IPS-15b (cell line): ENCODE results near the gene MLST8.
"Not testable (repeated sequence)": the region's sequence is repeated elsewhere in the genome, so short reads cannot be mapped to it uniquely, and the experiment has no call there.

ENCODE experiments used
- H3K27me3 ChIP-seq: one replicate; pipeline ENCODE4 v1.6.1; 2013; ENCODE audit warnings: low read length; ENCODE audit not compliant: control insufficient read depth, insufficient read depth
- H3K36me3 ChIP-seq: one replicate; pipeline ENCODE4 v1.6.1; 2013; ENCODE audit warnings: low read length; ENCODE audit not compliant: control insufficient read depth, insufficient read depth
- H3K4me1 ChIP-seq: one replicate; pipeline ENCODE4 v1.6.1; 2013; ENCODE audit warnings: mild to moderate bottlenecking, low read length; ENCODE audit not compliant: control insufficient read depth, insufficient read depth
- H3K4me3 ChIP-seq: one replicate; pipeline ENCODE4 v1.5.1; 2013; ENCODE audit warnings: low read depth, low read length
- H3K9ac ChIP-seq: one replicate; pipeline ENCODE4 v1.6.1; 2013; ENCODE audit warnings: low read depth, mild to moderate bottlenecking, low read length
- H3K9me3 ChIP-seq: one replicate; pipeline ENCODE4 v1.6.1; 2013; ENCODE audit warnings: mild to moderate bottlenecking, low read length; ENCODE audit not compliant: control insufficient read depth, insufficient read depth

The MLST8 gene

DNA sequence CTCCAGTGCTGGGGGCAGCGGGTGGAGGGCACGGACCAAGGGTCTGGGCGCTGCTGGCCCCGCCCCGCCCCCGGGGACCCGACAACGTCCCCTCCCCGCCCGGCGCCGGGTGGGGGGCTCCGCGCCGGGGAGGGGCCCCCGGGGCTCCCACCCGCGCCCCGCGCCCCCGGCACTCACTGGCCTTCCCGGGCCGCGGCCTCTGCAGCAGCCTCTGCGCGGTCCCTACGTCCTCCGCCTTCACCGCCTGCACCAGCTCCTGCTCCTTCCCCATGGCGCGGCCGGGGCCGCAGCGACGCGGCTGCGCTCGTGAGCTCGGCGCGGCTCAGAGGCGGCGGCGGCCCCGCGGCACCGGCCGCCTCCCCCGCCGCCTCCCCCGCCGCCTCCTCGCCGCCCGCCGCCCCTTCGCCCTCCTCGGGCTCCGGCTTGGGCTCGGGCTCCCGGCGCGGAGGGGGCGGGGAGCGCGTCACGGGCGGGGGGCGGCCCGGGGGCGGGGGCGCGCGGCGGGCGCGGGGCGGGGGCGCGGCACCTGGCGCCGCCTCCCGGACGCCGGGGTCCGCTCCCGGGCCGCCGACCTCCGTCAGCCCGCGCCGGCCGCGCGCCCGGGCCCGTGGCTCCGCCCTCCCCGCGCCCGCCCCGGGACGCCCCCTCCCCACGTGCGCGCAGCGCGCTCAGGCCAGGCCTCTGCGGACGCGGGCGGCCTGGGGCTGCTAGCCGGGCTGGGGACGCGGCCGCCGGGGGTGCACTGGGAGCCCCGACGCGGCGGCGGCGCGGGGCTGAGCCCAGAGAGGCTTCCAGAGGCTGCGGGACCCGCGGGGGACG lies 8.9 kb upstream of the MLST8 start, which contains the start of gene CASKIN1:
Gene CASKIN1, minus strand, starts transcription at position 444 of the 819 bp plus-strand sequence. Its CDS starts 173 bp downstream, at position 271.
- Histone ChIP-seq H3K4me1 (no peaks in the 10 kb centered on the region), H3K9me3 (no peaks in the 10 kb centered on the region), H3K9ac (no peak within 1 kb of the TSS), H3K36me3 (no peaks in the 10 kb centered on the region), H3K4me3 (peak within 1 kb of the TSS; percentile 49), H3K27me3 (peaks cover 28% of the 10 kb centered on the region)

DNA sequence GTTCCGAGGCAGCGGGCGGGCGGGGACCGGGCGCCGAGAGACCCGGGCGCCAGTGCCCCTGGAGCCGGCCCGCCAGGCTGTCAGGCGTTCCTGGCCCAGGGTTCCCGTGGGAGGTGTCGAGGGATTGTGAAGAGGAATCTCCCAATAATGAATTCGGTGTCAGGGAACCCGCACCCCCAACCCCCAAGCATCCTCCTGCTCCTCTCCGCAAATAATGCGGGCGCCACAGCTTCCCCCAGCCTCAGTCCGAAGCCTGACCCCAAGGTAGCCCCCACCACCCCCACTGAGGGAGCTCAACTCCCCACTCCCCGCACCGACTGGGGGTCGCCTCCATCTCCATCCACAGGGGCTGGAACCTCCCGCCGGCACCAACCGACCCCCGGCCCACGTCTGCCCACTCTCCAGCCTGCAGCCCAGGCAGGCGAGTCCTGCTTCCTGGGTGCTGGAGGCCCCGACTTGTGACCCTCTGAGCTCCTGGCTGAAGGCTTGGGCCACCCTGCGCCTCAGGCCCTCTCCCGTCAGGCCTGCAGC lies 8.2 kb upstream of the MLST8 start:
- Histone ChIP-seq H3K9ac (no peak overlapping the region), H3K27me3 (peaks cover 28% of the 10 kb centered on the region), H3K36me3 (no peaks in the 10 kb centered on the region), H3K9me3 (no peaks in the 10 kb centered on the region), H3K4me3 (peak overlapping the region; percentile 32), H3K4me1 (no peaks in the 10 kb centered on the region)

DNA sequence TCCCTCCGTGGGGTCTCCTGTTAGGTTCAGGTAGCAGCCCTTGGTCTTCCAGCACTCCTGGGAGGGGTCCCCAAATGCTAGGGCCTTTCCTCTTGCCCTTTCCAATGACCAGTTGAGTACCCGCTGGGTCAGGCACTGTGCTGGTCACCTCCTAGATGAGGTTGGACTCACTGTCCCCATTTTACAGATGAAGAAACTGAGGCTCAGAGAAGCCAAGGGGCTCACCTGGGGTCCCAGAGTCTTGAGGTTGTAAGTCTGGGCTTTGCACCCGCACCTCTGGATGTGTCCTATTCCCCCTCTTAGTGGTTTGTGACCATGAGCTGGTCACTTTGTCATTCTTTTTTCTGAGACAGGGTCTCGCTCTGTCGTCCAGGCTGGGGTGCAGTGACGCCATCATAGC lies 7.5 kb upstream of the MLST8 start:
- Histone ChIP-seq H3K4me3 (no peak overlapping the region), H3K4me1 (no peaks in the 10 kb centered on the region), H3K9me3 (no peaks in the 10 kb centered on the region), H3K36me3 (no peaks in the 10 kb centered on the region), H3K9ac (no peak overlapping the region), H3K27me3 (peaks cover 28% of the 10 kb centered on the region)

DNA sequence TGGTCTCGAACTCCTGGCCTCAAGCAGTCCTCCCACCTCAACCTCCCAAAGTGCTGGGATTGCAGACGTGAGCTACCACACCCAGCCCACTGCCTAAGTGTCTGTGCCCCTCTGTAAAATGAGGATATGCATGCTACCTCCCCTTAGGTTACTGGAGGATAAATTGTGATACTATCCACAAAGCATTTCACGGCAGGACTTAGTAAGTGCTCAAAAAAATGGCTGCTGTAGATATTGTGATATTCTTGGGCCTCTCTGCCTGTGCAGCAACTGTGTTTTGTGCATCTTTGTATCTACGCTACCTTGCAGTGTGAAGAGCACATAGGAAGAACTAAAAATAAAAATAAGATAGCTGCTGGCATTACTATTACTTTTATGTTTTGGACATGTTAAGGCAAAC lies 7.0 kb upstream of the MLST8 start:
- Histone ChIP-seq H3K4me1 (no peaks in the 10 kb centered on the region), H3K36me3 (no peaks in the 10 kb centered on the region), H3K27me3 (peaks cover 28% of the 10 kb centered on the region), H3K9me3 (no peaks in the 10 kb centered on the region), H3K4me3 (no peak overlapping the region), H3K9ac (no peak overlapping the region)

DNA sequence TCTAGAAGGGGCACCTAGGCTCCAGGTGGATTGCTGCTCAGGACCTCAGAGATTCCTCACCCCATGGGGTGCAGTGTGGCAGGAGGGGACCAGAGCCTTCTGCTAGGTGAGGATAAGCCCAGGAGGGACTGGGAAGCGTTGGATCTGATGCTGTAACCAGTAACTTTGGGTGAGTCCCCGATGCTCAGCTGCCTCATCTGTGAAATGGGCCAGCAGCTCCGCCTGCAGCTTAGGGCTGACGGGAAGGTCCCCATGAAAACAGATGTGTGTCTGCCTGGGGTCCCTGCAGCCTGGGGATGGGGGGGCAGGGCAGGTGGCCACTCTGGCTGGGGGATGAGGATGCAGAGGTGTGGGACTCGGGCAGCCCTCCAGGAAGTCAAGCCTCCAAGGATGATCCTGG lies 6.2 kb upstream of the MLST8 start:
- Histone ChIP-seq H3K27me3 (peaks cover 28% of the 10 kb centered on the region), H3K9ac (no peak overlapping the region), H3K4me1 (no peaks in the 10 kb centered on the region), H3K36me3 (no peaks in the 10 kb centered on the region), H3K4me3 (no peak overlapping the region), H3K9me3 (no peaks in the 10 kb centered on the region)

DNA sequence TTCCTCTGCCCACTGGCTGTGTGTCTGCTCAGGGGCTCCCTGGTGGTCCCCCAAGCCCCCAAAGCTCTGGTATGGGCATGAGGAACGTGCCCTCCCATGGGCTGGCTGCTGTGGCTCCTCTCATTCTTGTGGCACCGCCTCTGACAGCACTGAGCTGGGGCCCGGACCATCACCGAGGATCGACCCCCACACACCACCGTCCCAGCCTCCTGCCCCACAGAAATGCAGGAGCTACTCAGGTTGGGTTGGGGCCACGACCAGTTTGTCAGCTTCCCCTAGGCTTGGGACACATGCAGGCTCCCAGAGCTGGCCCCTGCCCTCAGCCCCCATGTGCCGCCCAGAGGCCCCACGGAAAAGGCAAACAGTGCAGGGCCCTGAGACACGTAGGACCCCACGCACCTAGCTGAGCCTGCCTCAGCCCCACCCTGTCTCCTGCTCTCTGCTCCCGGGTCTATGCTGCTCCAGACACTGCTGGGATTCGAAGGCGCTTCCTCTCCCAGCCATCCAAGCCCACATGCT lies 5.6 kb upstream of the MLST8 start:
- Histone ChIP-seq H3K27me3 (peaks cover 28% of the 10 kb centered on the region), H3K9me3 (no peaks in the 10 kb centered on the region), H3K36me3 (no peaks in the 10 kb centered on the region), H3K4me1 (no peaks in the 10 kb centered on the region), H3K4me3 (no peak overlapping the region), H3K9ac (no peak overlapping the region)

DNA sequence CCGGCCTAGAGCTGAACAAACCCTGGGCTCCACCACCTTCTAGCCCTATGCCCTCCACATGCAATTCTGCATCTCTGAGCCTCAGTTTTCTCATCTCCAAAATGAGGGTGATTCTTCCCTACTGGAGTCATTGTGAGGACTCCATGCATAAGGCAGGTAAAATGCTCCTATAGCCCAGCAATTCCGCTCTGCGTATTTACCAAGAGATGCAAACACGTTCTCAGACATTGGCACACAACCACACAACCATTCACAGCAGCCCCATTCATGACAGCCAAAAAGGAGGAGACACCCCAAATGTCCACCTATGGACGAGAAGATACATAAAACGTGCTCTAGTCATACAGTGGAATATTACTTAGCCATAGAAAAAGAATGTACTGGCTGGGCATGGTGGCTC lies 4.9 kb upstream of the MLST8 start:
- no peaks in the 10 kb centered on the region for H3K4me1 ChIP-seq
- no peaks in the 10 kb centered on the region for H3K36me3 ChIP-seq
- H3K9me3 ChIP-seq = no peaks in the 10 kb centered on the region
- no peak overlapping the region for H3K9ac ChIP-seq
- H3K4me3 ChIP-seq = no peak overlapping the region
- peaks cover 28% of the 10 kb centered on the region for H3K27me3 ChIP-seq

DNA sequence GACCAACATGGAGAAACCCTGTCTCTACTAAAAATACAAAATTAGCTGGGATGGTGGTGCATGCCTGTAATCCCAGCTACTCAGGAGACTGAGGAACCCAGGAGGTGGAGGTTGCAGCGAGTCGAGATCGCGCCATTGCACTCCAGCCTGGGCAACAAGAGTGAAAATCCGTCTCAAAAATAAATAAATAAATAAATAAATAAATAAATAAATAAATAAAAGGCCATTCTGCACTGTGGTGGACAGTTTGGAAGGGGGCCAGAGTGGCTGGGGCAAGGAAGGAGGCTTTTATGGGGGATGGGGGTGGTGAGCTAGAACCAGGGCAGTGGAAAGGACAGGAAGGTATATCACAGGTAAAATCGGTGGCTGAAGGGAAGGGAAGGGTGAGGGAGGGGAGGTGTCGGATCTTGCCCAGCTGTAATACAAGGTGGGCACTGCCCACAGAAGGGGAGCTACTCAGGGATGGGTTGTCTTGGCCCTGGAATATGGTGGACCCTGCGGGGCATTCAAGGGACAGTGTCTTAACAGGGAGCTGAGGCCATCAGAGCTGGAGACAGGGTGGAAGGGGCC lies 2.0 kb upstream of the MLST8 start:
- not testable (repeated sequence) for H3K9me3 ChIP-seq, H3K4me1 ChIP-seq, H3K9ac ChIP-seq, H3K4me3 ChIP-seq
- H3K36me3 ChIP-seq = peaks cover 17% of the 10 kb centered on the region
- peaks cover 12% of the 10 kb centered on the region for H3K27me3 ChIP-seq

DNA sequence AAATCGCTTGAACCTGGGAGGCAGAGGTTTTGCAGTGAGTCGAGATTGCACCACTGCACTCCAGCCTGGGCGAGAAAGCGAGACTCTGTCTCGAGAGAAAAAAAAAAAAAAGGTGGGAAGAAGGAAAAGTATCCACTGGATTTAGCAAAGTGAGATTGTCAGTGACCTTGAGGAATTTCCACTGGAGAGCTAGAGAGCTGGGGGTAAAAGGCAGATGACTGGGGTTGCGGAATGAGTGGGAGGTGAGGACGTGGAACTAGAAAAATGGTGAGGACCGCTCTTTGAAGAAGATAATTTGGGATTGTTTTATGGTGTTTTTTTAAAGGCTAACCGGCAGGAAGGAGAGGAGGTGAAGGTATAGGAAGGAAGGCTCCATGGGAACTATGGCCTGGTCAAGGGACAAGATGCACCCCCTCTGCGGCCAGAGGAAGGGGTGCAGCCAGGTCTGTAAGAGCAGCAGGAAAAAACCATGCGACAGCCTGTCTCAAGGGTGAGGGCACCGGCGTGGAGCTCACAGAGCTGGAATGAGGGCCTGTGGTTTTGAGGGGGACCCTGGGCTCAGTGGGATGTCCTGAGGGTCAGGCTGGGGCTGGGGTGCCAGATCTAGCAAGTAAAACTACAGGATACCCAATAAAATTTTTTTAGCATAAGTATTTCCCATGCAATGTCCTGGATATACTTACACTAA lies 694 bp upstream of the MLST8 start:
- H3K36me3 ChIP-seq = peaks cover 30% of the 10 kb centered on the region
- H3K27me3 ChIP-seq = peaks cover 4% of the 10 kb centered on the region
- H3K4me3 ChIP-seq = peak overlapping the region; percentile 94
- H3K9ac ChIP-seq = peak overlapping the region; percentile 94
- no peaks in the 10 kb centered on the region for H3K9me3 ChIP-seq
- no peaks in the 10 kb centered on the region for H3K4me1 ChIP-seq

DNA sequence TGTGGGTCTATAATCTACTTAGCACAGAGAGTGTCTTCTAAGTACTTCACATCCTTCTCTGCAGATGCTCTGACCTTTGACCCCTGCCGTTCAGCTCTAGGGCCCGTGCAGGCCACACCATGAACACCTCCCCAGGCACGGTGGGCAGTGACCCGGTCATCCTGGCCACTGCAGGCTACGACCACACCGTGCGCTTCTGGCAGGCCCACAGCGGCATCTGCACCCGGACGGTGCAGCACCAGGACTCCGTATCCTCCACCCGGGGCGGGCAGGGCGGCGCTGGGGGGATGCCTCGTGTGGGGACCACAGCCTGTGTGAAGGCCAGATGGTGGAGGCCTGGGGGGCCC lies 686 bp downstream of the MLST8 start:
- H3K9me3 ChIP-seq = no peaks in the 10 kb centered on the region
- H3K4me3 ChIP-seq = peak overlapping the region; percentile 94
- peak overlapping the region; percentile 94 for H3K9ac ChIP-seq
- peaks cover 34% of the 10 kb centered on the region for H3K36me3 ChIP-seq
- no peaks in the 10 kb centered on the region for H3K4me1 ChIP-seq
- H3K27me3 ChIP-seq = no peaks in the 10 kb centered on the region

DNA sequence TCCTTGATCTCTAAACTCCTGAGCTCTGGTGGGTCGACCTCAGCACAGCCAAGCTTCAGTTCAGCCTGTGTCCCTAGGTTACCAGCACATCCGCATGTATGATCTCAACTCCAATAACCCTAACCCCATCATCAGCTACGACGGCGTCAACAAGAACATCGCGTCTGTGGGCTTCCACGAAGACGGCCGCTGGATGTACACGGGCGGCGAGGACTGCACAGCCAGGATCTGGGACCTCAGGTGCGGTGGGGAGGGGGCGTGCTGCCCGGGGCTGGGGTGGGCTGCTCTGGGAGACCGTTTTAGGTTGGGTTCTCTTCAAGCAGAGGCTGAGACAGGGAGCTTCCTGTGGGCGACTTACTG lies 1.1 kb downstream of the MLST8 start:
- Histone ChIP-seq H3K36me3 (peaks cover 34% of the 10 kb centered on the region), H3K9me3 (no peaks in the 10 kb centered on the region), H3K4me1 (no peaks in the 10 kb centered on the region), H3K4me3 (peak overlapping the region; percentile 94), H3K9ac (peak overlapping the region; percentile 94), H3K27me3 (no peaks in the 10 kb centered on the region)
